Muscle layer of colon (tissue), 2 donors: ENCODE measurements around the gene PRR15L.

Source experiments
- H3K27ac ChIP-seq: one replicate; pipeline ENCODE4 v1.7.0; 2013; ENCODE audit warnings: low read depth, mild to moderate bottlenecking, low read length, moderate library complexity
- H3K27me3 ChIP-seq, 2 donors: one replicate each; pipeline ENCODE4 v1.7.0; 2013; ENCODE audit warnings: low read length in 2 of 2, mild to moderate bottlenecking in 2 of 2; ENCODE audit not compliant: insufficient read depth in 2 of 2, control insufficient read depth in 1 of 2
- H3K36me3 ChIP-seq: one replicate; pipeline ENCODE4 v1.7.0; 2013; ENCODE audit warnings: mild to moderate bottlenecking, low read length; ENCODE audit not compliant: insufficient read depth
- H3K4me1 ChIP-seq: one replicate; pipeline ENCODE4 v1.7.0; 2013; ENCODE audit warnings: mild to moderate bottlenecking, low read length; ENCODE audit not compliant: insufficient read depth
- H3K4me3 ChIP-seq, 2 donors: one replicate each; pipeline ENCODE4 v1.7.0; 2013; ENCODE audit warnings: low read length in 2 of 2, low read depth in 1 of 2, mild to moderate bottlenecking in 1 of 2, moderate library complexity in 1 of 2
- H3K9ac ChIP-seq: one replicate; pipeline ENCODE4 v1.7.0; 2013; ENCODE audit warnings: low read length
- H3K9me3 ChIP-seq: one replicate; pipeline ENCODE4 v1.7.0; 2013; ENCODE audit warnings: mild to moderate bottlenecking, low read length
- donor health status: abdominal sarcoma.
- donor health status: Adenocarcinoma of cecum.

The PRR15L gene

DNA sequence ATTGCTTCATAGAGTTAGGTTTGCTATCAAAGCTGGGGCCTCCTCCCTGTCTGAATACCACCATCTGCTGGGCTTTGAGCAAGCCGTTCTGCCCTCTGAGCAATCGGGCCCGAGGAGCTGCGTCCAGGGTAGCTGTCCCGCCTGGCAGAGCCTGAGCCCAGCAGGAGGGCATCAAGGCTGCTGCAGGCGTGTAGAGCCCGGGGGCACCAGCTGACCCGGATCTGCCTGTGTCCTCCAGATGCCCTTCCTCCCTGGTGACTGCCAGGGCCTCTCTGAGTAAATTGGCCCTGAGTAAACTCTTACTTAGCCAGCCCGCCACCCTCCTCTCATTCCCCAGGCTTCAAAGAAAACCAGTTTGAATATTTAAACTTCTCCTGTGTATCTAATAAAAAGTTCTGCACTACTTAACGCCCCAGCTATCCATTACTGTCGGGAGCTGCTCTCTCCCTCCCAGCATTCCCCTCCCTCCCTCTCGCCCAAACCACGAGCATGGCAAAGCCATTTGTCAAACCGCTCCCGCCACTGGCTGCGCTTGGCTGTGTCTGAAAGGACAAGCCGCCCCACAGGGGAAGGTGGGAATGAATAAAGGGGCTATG is 29.7 kb upstream of the PRR15L start:
- H3K4me3 ChIP-seq = peak overlapping the region in 1 of 2 donors; percentile 4
- H3K27ac ChIP-seq = peak overlapping the region; percentile 83
- no peaks in the 10 kb centered on the region for H3K9me3 ChIP-seq
- H3K36me3 ChIP-seq = peaks cover 8% of the 10 kb centered on the region
- H3K27me3 ChIP-seq = no peaks in the 10 kb centered on the region
- H3K9ac ChIP-seq = no peak overlapping the region
- H3K4me1 ChIP-seq = peaks cover 12% of the 10 kb centered on the region

DNA sequence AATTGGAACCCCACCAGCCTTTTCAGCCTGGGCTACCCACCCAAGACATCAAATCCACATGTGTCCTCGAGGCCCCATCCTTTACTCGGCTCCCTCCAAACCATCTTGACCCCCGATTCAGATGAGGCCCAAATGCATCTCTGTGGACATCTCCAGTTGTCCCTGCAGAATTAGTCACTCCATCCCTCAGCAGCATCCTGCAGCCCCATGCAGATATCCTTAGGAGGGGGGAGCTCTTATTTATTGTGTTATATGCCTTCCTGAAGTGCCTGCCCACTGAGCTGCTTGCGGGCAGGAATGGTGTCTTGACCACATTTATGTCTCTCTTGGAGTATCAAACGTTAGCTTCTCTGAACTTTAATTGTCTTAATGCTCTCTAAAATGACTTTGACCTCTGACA is 28.8 kb upstream of the PRR15L start:
- Histone ChIP-seq H3K4me3 (no peak overlapping the region), H3K9me3 (no peaks in the 10 kb centered on the region), H3K27ac (no peak overlapping the region), H3K4me1 (peaks cover 12% of the 10 kb centered on the region), H3K36me3 (peaks cover 15% of the 10 kb centered on the region), H3K27me3 (no peaks in the 10 kb centered on the region), H3K9ac (no peak overlapping the region)

DNA sequence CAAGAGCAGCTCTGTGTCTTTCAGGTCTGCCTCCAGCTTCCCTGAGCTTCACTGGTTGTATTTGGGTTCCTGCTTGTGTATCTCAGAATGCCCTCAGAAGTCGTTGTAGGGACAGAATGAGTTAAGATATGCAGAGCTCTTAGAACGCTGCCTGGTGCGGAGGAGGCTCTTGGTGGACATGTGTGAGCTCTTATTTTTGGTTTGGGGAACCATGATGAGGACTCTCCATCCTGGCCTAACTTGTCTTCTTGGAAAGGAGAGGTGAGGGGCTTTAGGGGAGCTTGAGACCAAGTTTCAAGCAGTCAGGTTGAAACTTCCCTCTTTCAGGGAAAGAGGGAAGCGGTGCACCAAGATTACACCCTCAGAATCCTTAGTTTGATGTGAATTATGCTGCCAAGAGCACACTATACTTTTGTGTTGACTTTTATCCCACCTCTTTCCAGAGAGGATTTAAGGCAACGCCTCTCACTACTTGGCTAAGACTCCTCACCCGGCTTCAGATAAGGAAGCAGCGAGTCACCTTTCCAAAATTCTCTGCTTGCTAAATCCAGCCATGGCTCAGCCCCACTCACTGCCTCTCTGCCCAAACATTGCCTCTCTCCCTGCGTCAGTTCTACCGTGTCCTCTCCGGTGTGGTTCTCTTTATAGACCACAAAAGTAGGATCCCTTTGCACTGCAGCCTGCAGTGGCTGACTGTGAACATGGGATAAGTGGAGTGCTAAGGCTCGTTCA is 26.0 kb upstream of the PRR15L start:
- H3K36me3 ChIP-seq = peaks cover 42% of the 10 kb centered on the region
- H3K9ac ChIP-seq = no peak overlapping the region
- H3K4me3 ChIP-seq = no peak overlapping the region
- H3K9me3 ChIP-seq = no peaks in the 10 kb centered on the region
- H3K27ac ChIP-seq = no peak overlapping the region
- H3K27me3 ChIP-seq = no peaks in the 10 kb centered on the region
- H3K4me1 ChIP-seq = peaks cover 12% of the 10 kb centered on the region

DNA sequence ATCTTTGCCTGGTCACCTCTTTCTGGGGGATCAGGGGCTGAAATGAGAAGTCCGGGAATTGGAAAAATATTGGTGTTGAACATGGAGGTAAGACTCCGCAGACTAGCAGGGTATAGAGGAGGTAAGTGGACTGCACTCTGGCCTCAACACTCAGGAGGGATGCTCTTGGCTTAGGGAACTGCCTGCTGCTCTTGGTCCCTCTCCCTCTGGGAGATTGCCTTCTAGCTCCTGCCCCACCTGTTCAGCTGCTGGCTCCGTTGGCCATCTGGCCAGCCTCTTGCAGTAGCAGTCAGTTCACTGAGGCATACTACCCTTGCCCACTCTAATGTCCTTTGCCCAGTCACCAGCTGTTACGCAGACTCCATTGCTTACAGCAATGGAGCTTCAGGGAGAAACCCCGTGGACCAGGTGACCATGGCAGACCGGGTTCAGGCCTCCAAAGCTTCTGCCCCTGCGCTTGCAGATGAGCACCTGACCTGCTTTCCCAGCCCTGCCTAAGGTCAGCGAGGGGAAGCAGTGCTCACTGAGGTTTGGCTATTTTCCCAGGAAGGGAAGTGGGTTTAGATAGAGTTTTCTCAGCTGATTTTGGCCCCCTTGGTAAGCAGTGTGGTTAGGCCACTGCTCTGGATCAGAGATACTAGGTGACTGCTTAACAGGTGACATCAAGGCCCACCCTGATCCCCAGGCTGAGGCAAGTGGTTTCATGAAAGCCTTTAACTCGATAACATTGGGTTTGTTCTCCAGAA is 25.1 kb upstream of the PRR15L start:
- H3K4me1 ChIP-seq = peaks cover 9% of the 10 kb centered on the region
- peaks cover 46% of the 10 kb centered on the region for H3K36me3 ChIP-seq
- H3K4me3 ChIP-seq = no peak overlapping the region
- no peak overlapping the region for H3K9ac ChIP-seq
- no peak overlapping the region for H3K27ac ChIP-seq
- H3K9me3 ChIP-seq = no peaks in the 10 kb centered on the region
- H3K27me3 ChIP-seq = no peaks in the 10 kb centered on the region

DNA sequence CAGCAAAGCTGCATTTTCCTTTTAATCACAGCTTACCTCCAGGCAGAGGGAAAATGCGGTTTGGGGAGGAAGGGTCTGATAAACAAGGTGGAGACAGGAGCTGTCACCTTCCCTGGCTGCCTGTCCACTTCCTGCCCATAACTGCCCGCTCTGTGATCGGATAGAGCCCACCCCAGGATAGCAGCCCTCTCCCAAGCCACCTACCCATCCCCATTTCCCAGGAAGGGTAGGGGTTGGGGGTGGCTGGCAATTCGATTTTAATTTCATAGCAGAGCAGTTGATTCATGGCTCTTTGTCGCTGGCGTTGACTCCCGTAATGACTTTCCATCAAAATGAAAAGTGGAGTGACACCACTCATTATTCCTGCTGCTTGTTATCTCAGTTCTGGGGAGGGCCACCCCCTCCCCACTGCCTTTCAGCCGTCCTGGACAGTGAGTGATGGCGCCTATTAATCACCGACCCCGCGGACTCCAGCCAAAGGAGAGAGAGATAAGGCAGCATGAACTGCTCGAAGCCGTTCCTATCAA is 24.5 kb upstream of the PRR15L start:
- H3K4me3 ChIP-seq = no peak overlapping the region
- H3K9ac ChIP-seq = no peak overlapping the region
- no peak overlapping the region for H3K27ac ChIP-seq
- H3K9me3 ChIP-seq = no peaks in the 10 kb centered on the region
- peaks cover 4% of the 10 kb centered on the region for H3K4me1 ChIP-seq
- H3K36me3 ChIP-seq = peaks cover 51% of the 10 kb centered on the region
- H3K27me3 ChIP-seq = no peaks in the 10 kb centered on the region

DNA sequence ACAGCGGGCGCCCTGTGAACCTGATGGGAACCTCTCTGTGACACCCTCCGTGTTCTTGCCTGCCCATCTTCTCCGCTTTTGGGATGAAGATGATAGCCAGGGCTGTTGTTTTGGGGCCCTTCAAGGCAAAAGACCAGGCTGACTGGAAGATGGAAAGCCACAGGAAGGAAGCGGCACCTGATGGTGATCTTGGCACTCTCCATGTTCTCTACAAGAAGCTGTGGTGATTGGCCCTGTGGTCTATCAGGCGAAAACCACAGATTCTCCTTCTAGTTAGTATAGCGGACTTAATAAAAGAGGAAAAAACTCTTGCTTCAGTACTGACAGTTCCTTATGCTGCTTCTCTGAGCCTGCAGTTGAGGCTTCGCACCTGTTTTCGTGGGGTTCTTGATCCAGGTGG is 23.8 kb upstream of the PRR15L start:
- Histone ChIP-seq H3K27me3 (no peaks in the 10 kb centered on the region), H3K9ac (no peak overlapping the region), H3K27ac (no peak overlapping the region), H3K9me3 (no peaks in the 10 kb centered on the region), H3K36me3 (peaks cover 51% of the 10 kb centered on the region), H3K4me1 (no peaks in the 10 kb centered on the region), H3K4me3 (no peak overlapping the region)

DNA sequence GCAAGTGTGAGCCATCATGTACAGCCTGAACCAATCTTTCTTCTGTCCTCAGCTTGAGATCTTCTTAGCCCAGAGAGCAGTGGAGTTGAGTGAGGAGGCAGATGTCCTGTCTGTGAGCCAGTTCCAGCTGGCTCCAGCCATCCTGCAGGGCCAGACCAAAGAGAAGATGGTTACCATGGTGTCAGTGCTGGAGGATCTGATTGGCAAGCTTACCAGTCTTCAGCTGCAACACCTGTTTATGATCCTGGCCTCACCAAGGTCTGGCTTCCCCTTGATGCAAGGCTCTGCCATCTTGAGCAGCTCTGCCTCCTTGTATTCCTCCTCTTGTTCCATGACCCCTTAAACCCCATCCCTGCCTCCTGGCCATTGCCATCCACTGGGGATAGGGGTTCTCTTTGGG is 22.9 kb upstream of the PRR15L start:
- peaks cover 56% of the 10 kb centered on the region for H3K36me3 ChIP-seq

DNA sequence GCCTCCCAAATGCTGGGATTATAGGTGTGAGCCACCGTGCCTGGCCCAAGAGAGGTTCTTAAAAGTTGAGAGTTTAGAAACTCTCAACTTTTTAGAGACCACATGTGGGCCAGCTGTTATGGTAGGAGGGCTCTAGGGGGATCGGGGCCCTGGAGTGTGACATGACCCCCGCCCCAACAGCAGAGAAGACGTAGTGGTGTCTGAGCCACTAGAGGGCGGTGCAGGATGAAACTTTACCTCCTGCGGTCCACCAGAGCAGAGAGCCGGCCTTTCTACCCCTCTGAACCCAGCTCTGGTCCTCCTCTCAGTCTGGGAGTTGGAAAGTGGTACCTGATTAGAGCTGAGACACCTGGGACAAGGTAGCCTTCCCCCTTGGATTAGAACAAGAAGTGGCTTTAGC is 20.6 kb upstream of the PRR15L start:
- H3K9ac ChIP-seq = no peak overlapping the region
- H3K4me3 ChIP-seq = no peak overlapping the region
- H3K27me3 ChIP-seq = no peaks in the 10 kb centered on the region
- no peaks in the 10 kb centered on the region for H3K9me3 ChIP-seq
- peaks cover 65% of the 10 kb centered on the region for H3K36me3 ChIP-seq
- H3K27ac ChIP-seq = no peak overlapping the region
- no peaks in the 10 kb centered on the region for H3K4me1 ChIP-seq

More for the DNA sequence above, 22.9 kb upstream of the PRR15L start:
- Histone ChIP-seq H3K9me3 (no peaks in the 10 kb centered on the region), H3K9ac (no peak overlapping the region), H3K4me1 (no peaks in the 10 kb centered on the region), H3K4me3 (no peak overlapping the region), H3K27me3 (no peaks in the 10 kb centered on the region), H3K27ac (no peak overlapping the region)

DNA sequence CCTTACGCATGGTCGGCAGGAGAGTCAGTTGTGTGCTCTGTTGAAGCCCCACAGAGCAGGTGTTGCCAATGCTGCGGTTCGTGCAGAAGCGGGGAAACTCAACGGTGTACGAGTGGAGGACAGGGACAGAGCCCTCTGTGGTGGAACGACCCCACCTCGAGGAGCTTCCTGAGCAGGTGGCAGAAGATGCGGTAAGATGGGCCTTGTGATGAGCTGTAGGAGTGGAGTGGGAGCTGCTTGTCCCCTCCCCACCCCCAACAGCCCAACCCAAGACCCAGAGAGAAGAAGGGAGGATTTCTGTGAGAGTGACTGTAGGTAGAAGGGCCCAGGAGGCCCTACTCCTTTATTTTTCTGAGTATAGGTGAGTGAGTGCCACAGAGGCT is 18.1 kb upstream of the PRR15L start:
- no peaks in the 10 kb centered on the region for H3K9me3 ChIP-seq
- no peak overlapping the region for H3K4me3 ChIP-seq
- no peak overlapping the region for H3K9ac ChIP-seq
- H3K27me3 ChIP-seq = no peaks in the 10 kb centered on the region
- peaks cover 43% of the 10 kb centered on the region for H3K36me3 ChIP-seq
- H3K4me1 ChIP-seq = peaks cover 10% of the 10 kb centered on the region
- no peak overlapping the region for H3K27ac ChIP-seq

DNA sequence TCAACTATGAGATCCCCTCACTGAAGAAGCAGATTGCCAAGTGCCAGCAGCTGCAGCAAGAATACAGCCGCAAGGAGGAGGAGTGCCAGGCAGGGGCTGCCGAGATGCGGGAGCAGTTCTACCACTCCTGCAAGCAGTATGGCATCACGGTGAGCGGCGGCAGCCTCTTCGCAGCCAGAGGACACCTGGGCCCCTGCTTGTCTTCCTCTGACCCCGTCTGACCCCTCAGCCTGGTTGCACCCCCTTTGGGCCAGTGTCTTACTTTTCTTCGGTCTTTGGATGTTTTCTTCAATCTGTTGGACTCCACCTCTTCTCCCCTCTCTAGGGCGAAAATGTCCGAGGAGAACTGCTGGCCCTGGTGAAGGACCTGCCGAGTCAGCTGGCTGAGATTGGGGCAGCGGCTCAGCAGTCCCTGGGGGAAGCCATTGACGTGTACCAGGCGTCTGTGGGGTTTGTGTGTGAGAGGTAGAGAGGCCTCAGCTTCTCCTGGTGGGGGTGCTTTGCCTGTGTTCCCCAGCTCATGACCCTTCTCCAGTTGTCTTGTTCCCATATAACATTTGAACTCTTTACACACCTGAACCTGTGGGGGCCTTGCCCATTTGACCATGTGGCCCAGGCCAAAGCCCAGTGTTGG is 17.6 kb upstream of the PRR15L start:
- Histone ChIP-seq H3K27ac (no peak overlapping the region), H3K4me1 (peaks cover 12% of the 10 kb centered on the region), H3K36me3 (peaks cover 38% of the 10 kb centered on the region), H3K27me3 (no peaks in the 10 kb centered on the region), H3K9ac (no peak overlapping the region), H3K9me3 (no peaks in the 10 kb centered on the region), H3K4me3 (no peak overlapping the region)

DNA sequence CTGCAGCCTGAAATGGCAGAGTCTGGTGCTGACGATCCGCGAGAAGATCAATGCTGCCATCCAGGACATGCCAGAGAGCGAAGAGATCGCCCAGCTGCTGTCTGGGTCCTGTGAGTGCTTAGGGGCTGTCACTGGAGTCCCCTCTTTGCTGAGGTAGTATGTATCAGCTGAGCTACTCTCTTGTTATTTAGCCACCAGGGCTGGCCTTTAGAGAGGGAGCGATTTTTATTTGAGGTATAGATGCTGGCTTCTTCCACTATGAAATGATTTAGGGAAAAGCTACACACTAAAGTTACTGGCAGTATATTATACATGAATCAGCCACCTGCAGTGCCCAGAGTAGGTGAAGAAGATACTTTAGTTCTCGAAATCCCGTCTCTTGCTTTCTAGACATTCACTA is 15.9 kb upstream of the PRR15L start:
- Histone ChIP-seq H3K9me3 (no peaks in the 10 kb centered on the region), H3K27ac (no peak overlapping the region), H3K4me1 (peaks cover 17% of the 10 kb centered on the region), H3K4me3 (no peak overlapping the region), H3K9ac (no peak overlapping the region), H3K36me3 (peaks cover 21% of the 10 kb centered on the region), H3K27me3 (no peaks in the 10 kb centered on the region)
